DOHH2 (cell line): ENCODE results near the gene PCBP3.

Experiments
- H3F3A ChIP-seq: fragments of 200-600 bp; sonication (generic), shearing (Covaris generic); 2 replicates; pipeline ENCODE4 v1.6.0; 2016; ENCODE audit warnings: antibody characterized with exemption, mild to moderate bottlenecking; ENCODE audit not compliant: control insufficient read depth, insufficient read depth
- H3K27ac ChIP-seq: fragments of 200-600 bp; sonication (generic); 2 replicates; pipeline ENCODE4 v1.5.1; 2014; ENCODE audit warnings: low read depth, mild to moderate bottlenecking, low read length, moderate library complexity
- H3K27me3 ChIP-seq: fragments of 200-600 bp; sonication (generic); 2 replicates; pipeline ENCODE4 v1.6.1; 2014; ENCODE audit warnings: mild to moderate bottlenecking, low read length, mixed read lengths; ENCODE audit not compliant: control insufficient read depth
- H3K36me3 ChIP-seq: fragments of 200-600 bp; sonication (generic); 2 replicates; pipeline ENCODE4 v1.6.1; 2014; ENCODE audit warnings: mild to moderate bottlenecking, low read length, moderate library complexity, mixed read lengths; ENCODE audit not compliant: control insufficient read depth
- H3K4me1 ChIP-seq: fragments of 200-600 bp; sonication (generic); 2 replicates; pipeline ENCODE4 v1.6.1; 2014; ENCODE audit warnings: mild to moderate bottlenecking, low read length, mixed read lengths; ENCODE audit not compliant: control insufficient read depth
- H3K4me2 ChIP-seq: fragments of 200-600 bp; sonication (generic); 2 replicates; pipeline ENCODE4 v1.6.0; 2014; ENCODE audit warnings: mild to moderate bottlenecking, low read length, moderate library complexity
- H3K4me3 ChIP-seq: fragments of 200-600 bp; sonication (generic); 2 replicates; pipeline ENCODE4 v1.5.1; 2014; ENCODE audit warnings: mild to moderate bottlenecking, low read length, mixed read lengths
- H3K79me2 ChIP-seq: fragments of 200-600 bp; sonication (generic); 2 replicates; pipeline ENCODE4 v1.6.1; 2014; ENCODE audit warnings: mild to moderate bottlenecking, low read length, mixed read lengths; ENCODE audit not compliant: control insufficient read depth
- H3K9me2 ChIP-seq: fragments of 200-600 bp; sonication (generic); replicated peaks from 2 replicates; pipeline ENCODE4 v1.6.1; 2014; ENCODE audit warnings: mild to moderate bottlenecking, low read length, mixed read lengths; ENCODE audit not compliant: control insufficient read depth
- H3K9me3 ChIP-seq: fragments of 200-600 bp; sonication (generic); 2 replicates; pipeline ENCODE4 v1.6.1; 2014; ENCODE audit warnings: antibody characterized with exemption, low read length, mixed read lengths; ENCODE audit not compliant: control insufficient read depth, insufficient read depth
- H4K20me1 ChIP-seq: fragments of 200-600 bp; sonication (generic); 2 replicates; pipeline ENCODE4 v1.6.0; 2014; ENCODE audit warnings: low read depth, mild to moderate bottlenecking, antibody characterized with exemption, low read length, moderate library complexity; ENCODE audit not compliant: control insufficient read depth, insufficient read depth
- CTCF ChIP-seq: fragments of 200-600 bp; sonication (generic); IDR thresholded peaks from one replicate; pipeline ENCODE4 v1.5.1; 2014; ENCODE audit warnings: antibody characterized with exemption, mild to moderate bottlenecking, low read depth, low read length; ENCODE audit not compliant: poor library complexity, severe bottlenecking
- EZH2phosphoT487 ChIP-seq: fragments of 200-600 bp; sonication (generic); IDR thresholded peaks from 2 replicates; pipeline ENCODE4 v1.6.1; 2017; ENCODE audit warnings: borderline replicate concordance, mild to moderate bottlenecking, antibody characterized with exemption, low read length, moderate library complexity, mixed read lengths

Gene PCBP3

GRCh38 chr21:45979141-45979631, 335.7 kb downstream of the PCBP3 start:
- Histone ChIP-seq H4K20me1 (no peaks in the 10 kb centered on the region), H3K9me3 (peaks cover 8% of the 10 kb centered on the region; the same call in 1 of the 2 replicates), H3K36me3 (no peaks in the 10 kb centered on the region), H3K4me3 (no peak overlapping the region), H3F3A (peaks cover 9% of the 10 kb centered on the region), H3K4me2 (no peak overlapping the region), H3K9me2 (no peaks in the 10 kb centered on the region), H3K4me1 (no peaks in the 10 kb centered on the region), H3K27me3 (peaks cover 10% of the 10 kb centered on the region), H3K27ac (no peak overlapping the region), H3K79me2 (no peaks in the 10 kb centered on the region)
- TF ChIP-seq CTCF, result no peak

- Histone ChIP-seq H3K79me2 (no peaks in the 10 kb centered on the region), H3K4me3 (no peak overlapping the region), H3K36me3 (no peaks in the 10 kb centered on the region), H3K27me3 (peaks cover 7% of the 10 kb centered on the region), H3K9me3 (peaks cover 10% of the 10 kb centered on the region; the same call in 1 of the 2 replicates), H3K4me1 (no peaks in the 10 kb centered on the region), H3K9me2 (no peaks in the 10 kb centered on the region), H3K27ac (no peak overlapping the region), H3F3A (peaks cover 9% of the 10 kb centered on the region), H3K4me2 (no peak overlapping the region), H4K20me1 (no peaks in the 10 kb centered on the region)
- no peak for TF ChIP-seq EZH2phosphoT487
- no peak for TF ChIP-seq CTCF
Measured at GRCh38 chr21:45979651-45980050, 336.1 kb downstream of the PCBP3 start.

- no peak for TF ChIP-seq CTCF
- no peak for TF ChIP-seq EZH2phosphoT487
- H3K4me3 ChIP-seq, result no peak overlapping the region
Measured at GRCh38 chr21:45980271-45980670, 336.7 kb downstream of the PCBP3 start.

More at GRCh38 chr21:45980271-45980670, 336.7 kb downstream of the PCBP3 start:
- H3K9me3 ChIP-seq, result peaks cover 10% of the 10 kb centered on the region; the same call in 1 of the 2 replicates
- H3K4me1 ChIP-seq, result no peaks in the 10 kb centered on the region
- H3K4me2 ChIP-seq, result no peak overlapping the region
- H3F3A ChIP-seq, result peaks cover 9% of the 10 kb centered on the region
- no peaks in the 10 kb centered on the region for H3K79me2 ChIP-seq
- H3K9me2 ChIP-seq, result no peaks in the 10 kb centered on the region
- no peaks in the 10 kb centered on the region for H3K36me3 ChIP-seq
- H3K27me3 ChIP-seq, result 0 out of 2 replicates have a peak, but pooled peaks cover 1% of the 10 kb centered on the region
- H4K20me1 ChIP-seq, result no peaks in the 10 kb centered on the region
- H3K27ac ChIP-seq, result no peak overlapping the region
